ENCODE results near the gene MUTYH.

- TF ChIP-seq YY1 (IDR thresholded peaks at IDR 0.05; ENCODE audit: low read depth) (no peak), REST (IDR thresholded peaks at IDR 0.05; ENCODE audit: low read depth) (no peak), MAX (IDR thresholded peaks at IDR 0.05) (no peak), FOXM1 (IDR thresholded peaks at IDR 0.05; ENCODE audit: borderline replicate concordance, low read depth) (no peak), ZBTB7A (IDR thresholded peaks at IDR 0.05; ENCODE audit: low read depth) (no peak), USF1 (IDR thresholded peaks at IDR 0.05) (no peak), NFIC (IDR thresholded peaks at IDR 0.05) (no peak), EP300 (IDR thresholded peaks at IDR 0.05; ENCODE audit: borderline replicate concordance) (no peak), CEBPB (IDR thresholded peaks at IDR 0.05) (no peak), TAF1 (IDR thresholded peaks at IDR 0.05; ENCODE audit: low read depth) (no peak), RAD21 (IDR thresholded peaks at IDR 0.05; ENCODE audit: low read depth) (no peak), EGR1 (IDR thresholded peaks at IDR 0.05) (no peak), CREB1 (IDR thresholded peaks at IDR 0.05; ENCODE audit: low read depth) (no peak), TCF12 (IDR thresholded peaks at IDR 0.05; ENCODE audit: low read depth) (no peak)
Measured at GRCh38 chr1:45328680-45329079, 11.6 kb downstream of the MUTYH start.
